ENCODE measurements around the gene RNASEH1. TPM values are rescaled to one million over a fixed set of nuclear protein-coding genes. Genes with fewer than 3 reads are reported as not detected.
"Not testable (repeated sequence)": the region's sequence is repeated elsewhere in the genome, so short reads cannot be mapped to it uniquely, and the experiment has no call there.

RNASEH1 gene
- total RNA-seq, 1 experiment from 2014 or later, result 48.3 TPM

DNA sequence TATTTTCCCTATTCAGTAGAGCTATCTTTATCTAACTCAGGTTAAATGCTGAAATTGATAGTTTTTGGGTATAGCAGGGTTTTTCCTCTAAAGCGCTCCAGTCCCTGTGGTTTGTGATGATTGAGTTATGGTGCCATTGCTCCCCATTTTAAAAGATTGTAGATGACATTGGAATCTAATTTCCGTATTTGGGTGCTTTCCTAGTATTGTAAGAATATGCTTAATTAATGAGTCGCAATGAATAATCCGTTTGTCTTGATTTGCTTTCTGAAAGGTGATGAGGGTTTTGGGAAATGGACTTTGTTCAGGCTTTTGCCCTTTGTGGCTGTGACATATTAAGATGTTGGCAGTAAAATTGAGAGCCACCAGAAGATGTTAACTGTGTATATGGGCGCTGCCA lies 20.9 kb upstream of the RNASEH1 start:
- H3K9me3 ChIP-seq (ENCODE audit: low read depth, low read length, poor library complexity, severe bottlenecking), result no peaks in the 10 kb centered on the region
- TF ChIP-seq EZH2 (IDR thresholded peaks at IDR 0.05; ENCODE audit: borderline replicate concordance, low read depth, low read length, poor library complexity, severe bottlenecking), result no peak
- TF ChIP-seq, protein P1, sequence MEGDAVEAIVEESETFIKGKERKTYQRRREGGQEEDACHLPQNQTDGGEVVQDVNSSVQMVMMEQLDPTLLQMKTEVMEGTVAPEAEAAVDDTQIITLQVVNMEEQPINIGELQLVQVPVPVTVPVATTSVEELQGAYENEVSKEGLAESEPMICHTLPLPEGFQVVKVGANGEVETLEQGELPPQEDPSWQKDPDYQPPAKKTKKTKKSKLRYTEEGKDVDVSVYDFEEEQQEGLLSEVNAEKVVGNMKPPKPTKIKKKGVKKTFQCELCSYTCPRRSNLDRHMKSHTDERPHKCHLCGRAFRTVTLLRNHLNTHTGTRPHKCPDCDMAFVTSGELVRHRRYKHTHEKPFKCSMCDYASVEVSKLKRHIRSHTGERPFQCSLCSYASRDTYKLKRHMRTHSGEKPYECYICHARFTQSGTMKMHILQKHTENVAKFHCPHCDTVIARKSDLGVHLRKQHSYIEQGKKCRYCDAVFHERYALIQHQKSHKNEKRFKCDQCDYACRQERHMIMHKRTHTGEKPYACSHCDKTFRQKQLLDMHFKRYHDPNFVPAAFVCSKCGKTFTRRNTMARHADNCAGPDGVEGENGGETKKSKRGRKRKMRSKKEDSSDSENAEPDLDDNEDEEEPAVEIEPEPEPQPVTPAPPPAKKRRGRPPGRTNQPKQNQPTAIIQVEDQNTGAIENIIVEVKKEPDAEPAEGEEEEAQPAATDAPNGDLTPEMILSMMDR (conservative IDR thresholded peaks at IDR 0.05; ENCODE audit: low read depth, low read length), result no peak
- H3K4me1 ChIP-seq (ENCODE audit: insufficient read depth, low read length, poor library complexity, severe bottlenecking), result peaks cover 16% of the 10 kb centered on the region
- ChIA-PET CTCF (no interaction called here), POLR2A (ENCODE audit: low non-redundant PET) (no interaction called here)
- BruUV-seq (replicated peaks), result no TSS peak
- intact Hi-C loops (cut with micrococcal nuclease; ENCODE audit: unreplicated experiment), result no loop called here
- DNase-seq (ENCODE audit: low spot score), result no peak
- peaks cover 82% of the 10 kb centered on the region for H3K36me3 ChIP-seq (ENCODE audit: insufficient read depth, low read length, poor library complexity, severe bottlenecking)
- peak overlapping the region; percentile 10 for H3K4me3 ChIP-seq (ENCODE audit: low read depth, low read length, poor library complexity, severe bottlenecking)
- H3K27me3 ChIP-seq (replicated peaks; ENCODE audit: insufficient read depth, low read depth, low read length, poor library complexity), result no peaks in the 10 kb centered on the region
- H3K27ac ChIP-seq (ENCODE audit: low read depth, low read length, poor library complexity, severe bottlenecking), result peak overlapping the region; percentile 2

DNA sequence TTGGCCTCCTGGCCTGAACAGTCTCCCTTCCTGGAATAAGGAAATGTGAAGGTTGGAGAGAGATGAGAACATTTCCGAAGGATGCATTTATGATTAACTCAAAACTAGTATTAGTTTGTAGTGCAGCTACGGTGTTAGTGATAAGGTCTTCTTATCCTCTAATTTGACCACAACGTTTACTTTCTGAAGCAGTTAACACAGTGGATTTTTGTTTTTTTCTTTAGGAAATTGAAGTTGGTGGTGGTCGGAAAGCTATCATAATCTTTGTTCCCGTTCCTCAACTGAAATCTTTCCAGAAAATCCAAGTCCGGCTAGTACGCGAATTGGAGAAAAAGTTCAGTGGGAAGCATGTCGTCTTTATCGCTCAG lies 18.1 kb upstream of the RNASEH1 start:
- H3K27me3 ChIP-seq (replicated peaks; ENCODE audit: insufficient read depth, low read depth, low read length, poor library complexity); CTCF ChIA-PET; H3K9me3 ChIP-seq (ENCODE audit: low read depth, low read length, poor library complexity, severe bottlenecking); intact Hi-C loops (cut with micrococcal nuclease; ENCODE audit: unreplicated experiment); DNase-seq (ENCODE audit: low spot score); POLR2A ChIA-PET (ENCODE audit: low non-redundant PET); BruUV-seq (replicated peaks): not testable (repeated sequence)
- Histone ChIP-seq H3K36me3 (ENCODE audit: insufficient read depth, low read length, poor library complexity, severe bottlenecking) (peaks cover 55% of the 10 kb centered on the region), H3K27ac (ENCODE audit: low read depth, low read length, poor library complexity, severe bottlenecking) (peak overlapping the region; percentile 93), H3K4me1 (ENCODE audit: insufficient read depth, low read length, poor library complexity, severe bottlenecking) (peaks cover 16% of the 10 kb centered on the region), H3K4me3 (ENCODE audit: low read depth, low read length, poor library complexity, severe bottlenecking) (peak overlapping the region; percentile 68)

DNA sequence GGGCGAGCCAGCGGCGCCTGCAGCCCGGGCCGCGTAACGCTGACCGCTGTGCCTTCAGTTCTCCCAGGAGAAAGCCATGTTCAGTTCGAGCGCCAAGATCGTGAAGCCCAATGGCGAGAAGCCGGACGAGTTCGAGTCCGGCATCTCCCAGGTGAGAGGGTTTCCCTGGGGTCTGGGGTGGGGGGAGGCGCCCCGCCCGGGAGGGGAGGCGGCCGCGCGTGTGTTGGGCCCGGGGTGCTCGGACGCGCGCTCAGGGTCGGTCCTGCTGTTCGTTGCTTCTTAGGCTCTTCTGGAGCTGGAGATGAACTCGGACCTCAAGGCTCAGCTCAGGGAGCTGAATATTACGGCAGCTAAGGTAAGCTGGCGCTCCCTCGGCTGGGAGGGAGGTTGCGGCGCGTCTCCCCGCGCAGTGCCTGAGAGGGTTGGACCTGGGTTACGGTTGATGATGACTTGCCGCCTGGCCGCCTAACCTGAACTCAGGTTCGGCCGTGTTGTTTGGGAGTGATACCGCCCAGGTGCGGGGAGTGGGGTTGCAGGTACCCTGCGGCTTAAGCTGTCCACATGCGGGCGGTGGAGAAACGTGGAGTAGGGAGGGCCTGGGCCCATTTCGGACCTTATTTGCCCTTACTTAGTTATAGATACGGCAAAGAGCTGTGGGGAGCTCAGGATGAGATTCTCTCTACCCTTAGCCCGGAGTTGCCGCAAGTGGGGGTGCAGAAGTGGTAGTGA lies 17.6 kb upstream of the RNASEH1 start:
- H3K4me3 ChIP-seq (ENCODE audit: low read depth, low read length, poor library complexity, severe bottlenecking), result peak overlapping the region; percentile 68
- ChIA-PET POLR2A (ENCODE audit: low non-redundant PET) (no interaction called here), CTCF (no interaction called here)
- TF ChIP-seq, protein P1 (conservative IDR thresholded peaks at IDR 0.05; ENCODE audit: low read depth, low read length), result no peak
- no peak for TF ChIP-seq EZH2 (IDR thresholded peaks at IDR 0.05; ENCODE audit: borderline replicate concordance, low read depth, low read length, poor library complexity, severe bottlenecking)
- no peaks in the 10 kb centered on the region for H3K9me3 ChIP-seq (ENCODE audit: low read depth, low read length, poor library complexity, severe bottlenecking)
- H3K27ac ChIP-seq (ENCODE audit: low read depth, low read length, poor library complexity, severe bottlenecking), result peak overlapping the region; percentile 93
- H3K4me1 ChIP-seq (ENCODE audit: insufficient read depth, low read length, poor library complexity, severe bottlenecking), result peaks cover 16% of the 10 kb centered on the region
- intact Hi-C loops (cut with micrococcal nuclease; ENCODE audit: unreplicated experiment), result loop anchor here (1.0 kb wide), 1 partner anchor 17 kb away; the partner anchor contains the start of gene RNASEH1
- peaks cover 50% of the 10 kb centered on the region for H3K36me3 ChIP-seq (ENCODE audit: insufficient read depth, low read length, poor library complexity, severe bottlenecking)
- no TSS peak for BruUV-seq (replicated peaks)
- H3K27me3 ChIP-seq (replicated peaks; ENCODE audit: insufficient read depth, low read depth, low read length, poor library complexity), result no peaks in the 10 kb centered on the region
- no peak for DNase-seq (ENCODE audit: low spot score)

DNA sequence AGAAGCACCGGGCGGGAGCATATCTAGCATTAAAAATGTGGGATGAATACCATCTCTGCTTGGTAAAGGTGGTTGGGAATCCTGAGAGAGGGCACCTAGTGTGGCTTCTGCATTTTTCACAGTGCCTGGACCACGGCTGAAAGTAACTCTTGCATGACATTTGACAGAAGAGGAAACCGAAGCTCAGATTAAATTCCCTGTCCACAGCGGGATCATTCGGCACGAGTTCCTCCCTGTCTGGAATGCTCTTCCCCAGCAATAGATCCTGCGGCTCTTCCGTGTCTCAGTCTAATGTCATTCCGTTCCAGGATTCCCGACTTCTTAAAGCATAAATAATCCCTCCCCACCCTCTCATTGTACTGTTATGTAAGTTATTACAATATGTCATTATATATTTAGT lies 16.0 kb upstream of the RNASEH1 start:
- Histone ChIP-seq H3K9me3 (ENCODE audit: low read depth, low read length, poor library complexity, severe bottlenecking) (no peaks in the 10 kb centered on the region), H3K36me3 (ENCODE audit: insufficient read depth, low read length, poor library complexity, severe bottlenecking) (peaks cover 34% of the 10 kb centered on the region), H3K4me3 (ENCODE audit: low read depth, low read length, poor library complexity, severe bottlenecking) (peak overlapping the region; percentile 68), H3K27me3 (replicated peaks; ENCODE audit: insufficient read depth, low read depth, low read length, poor library complexity) (no peaks in the 10 kb centered on the region), H3K4me1 (ENCODE audit: insufficient read depth, low read length, poor library complexity, severe bottlenecking) (peaks cover 16% of the 10 kb centered on the region), H3K27ac (ENCODE audit: low read depth, low read length, poor library complexity, severe bottlenecking) (no peak overlapping the region)
- ChIA-PET POLR2A (ENCODE audit: low non-redundant PET) (no interaction called here), CTCF (no interaction called here)
- intact Hi-C loops (cut with micrococcal nuclease; ENCODE audit: unreplicated experiment), result no loop called here
- TF ChIP-seq, protein P1 (conservative IDR thresholded peaks at IDR 0.05; ENCODE audit: low read depth, low read length), result no peak
- BruUV-seq (replicated peaks), result TSS peak; percentile 69
- no peak for DNase-seq (ENCODE audit: low spot score)
